ENCODE results near the gene BTD. TPM values are rescaled to one million over a fixed set of nuclear protein-coding genes. Genes with fewer than 3 reads are reported as not detected.

BTD gene
- total RNA-seq, 1 donor from 2014 or later, result 23.0 TPM

GRCh38 chr3:15645740-15646501 is 44.4 kb downstream of the BTD start:
- peaks cover 37 to 41% (median 37%) of the 10 kb centered on the region in 3 donors for H3K4me1 ChIP-seq (ENCODE audit: control insufficient read depth in 3 of 3, insufficient read depth in 3 of 3, low read length in 3 of 3)
- H3K4me3 ChIP-seq (ENCODE audit: low read length in 3 of 3), result peak overlapping the region in 2 of 3 donors; percentile 15 to 40
- peak overlapping the region in 2 of 3 donors; percentile 24 to 66 for H3K9ac ChIP-seq (ENCODE audit: low read depth in 1 of 3, low read length in 3 of 3)

GRCh38 chr3:15646851-15647511 is 45.4 kb downstream of the BTD start:
- Histone ChIP-seq H3K4me1 (ENCODE audit: control insufficient read depth in 3 of 3, insufficient read depth in 3 of 3, low read length in 3 of 3) (peaks cover 30 to 31% (median 31%) of the 10 kb centered on the region in 3 donors), H3K27ac (ENCODE audit: low read depth, low read length) (peak overlapping the region; percentile 72), H3K4me3 (ENCODE audit: low read length in 3 of 3) (peak overlapping the region in 1 of 3 donors; percentile 10), H3K9me3 (ENCODE audit: control insufficient read depth in 3 of 3, low read length in 3 of 3) (no peaks in the 10 kb centered on the region), H3K9ac (ENCODE audit: low read depth in 1 of 3, low read length in 3 of 3) (peak overlapping the region in 2 of 3 donors; percentile 27 to 66), H3K36me3 (ENCODE audit: control insufficient read depth in 3 of 3, insufficient read depth in 3 of 3, low read length in 3 of 3) (peaks cover 0 to 7% (median 5%) of the 10 kb centered on the region in 3 donors), H3K27me3 (ENCODE audit: control insufficient read depth in 3 of 3, insufficient read depth in 3 of 3, low read length in 3 of 3) (no peaks in the 10 kb centered on the region)

More at GRCh38 chr3:15645740-15646501, 44.4 kb downstream of the BTD start:
- H3K36me3 ChIP-seq (ENCODE audit: control insufficient read depth in 3 of 3, insufficient read depth in 3 of 3, low read length in 3 of 3), result peaks cover 0 to 7% (median 5%) of the 10 kb centered on the region in 3 donors
- H3K9me3 ChIP-seq (ENCODE audit: control insufficient read depth in 3 of 3, low read length in 3 of 3), result no peaks in the 10 kb centered on the region
- peak overlapping the region; percentile 87 for H3K27ac ChIP-seq (ENCODE audit: low read depth, low read length)
- H3K27me3 ChIP-seq (ENCODE audit: control insufficient read depth in 3 of 3, insufficient read depth in 3 of 3, low read length in 3 of 3), result no peaks in the 10 kb centered on the region

- Histone ChIP-seq H3K36me3 (ENCODE audit: control insufficient read depth in 3 of 3, insufficient read depth in 3 of 3, low read length in 3 of 3) (peaks cover 0 to 5% (median 4%) of the 10 kb centered on the region in 3 donors), H3K9me3 (ENCODE audit: control insufficient read depth in 3 of 3, low read length in 3 of 3) (no peaks in the 10 kb centered on the region), H3K27ac (ENCODE audit: low read depth, low read length) (peak overlapping the region; percentile 72), H3K4me1 (ENCODE audit: control insufficient read depth in 3 of 3, insufficient read depth in 3 of 3, low read length in 3 of 3) (peaks cover 30 to 31% (median 31%) of the 10 kb centered on the region in 3 donors), H3K4me3 (ENCODE audit: low read length in 3 of 3) (peak overlapping the region in 2 of 3 donors; percentile 10 to 36), H3K27me3 (ENCODE audit: control insufficient read depth in 3 of 3, insufficient read depth in 3 of 3, low read length in 3 of 3) (no peaks in the 10 kb centered on the region), H3K9ac (ENCODE audit: low read depth in 1 of 3, low read length in 3 of 3) (peak overlapping the region; percentile 10 to 66 (median 40))
Observed at GRCh38 chr3:15647611-15648167, 46.1 kb downstream of the BTD start.

- Histone ChIP-seq H3K27ac (ENCODE audit: low read depth, low read length) (no peak overlapping the region), H3K36me3 (ENCODE audit: control insufficient read depth in 3 of 3, insufficient read depth in 3 of 3, low read length in 3 of 3) (peaks cover 0 to 4% (median 3%) of the 10 kb centered on the region in 3 donors), H3K27me3 (ENCODE audit: control insufficient read depth in 3 of 3, insufficient read depth in 3 of 3, low read length in 3 of 3) (no peaks in the 10 kb centered on the region), H3K9ac (ENCODE audit: low read depth in 1 of 3, low read length in 3 of 3) (no peak overlapping the region), H3K4me3 (ENCODE audit: low read length in 3 of 3) (no peak overlapping the region), H3K4me1 (ENCODE audit: control insufficient read depth in 3 of 3, insufficient read depth in 3 of 3, low read length in 3 of 3) (peaks cover 30 to 31% (median 31%) of the 10 kb centered on the region in 3 donors), H3K9me3 (ENCODE audit: control insufficient read depth in 3 of 3, low read length in 3 of 3) (no peaks in the 10 kb centered on the region)
Observed at GRCh38 chr3:15649341-15649740, 47.8 kb downstream of the BTD start.

GRCh38 chr3:15649858-15650257 is 48.3 kb downstream of the BTD start:
- no peak overlapping the region for H3K27ac ChIP-seq (ENCODE audit: low read depth, low read length)
- no peaks in the 10 kb centered on the region for H3K36me3 ChIP-seq (ENCODE audit: control insufficient read depth in 3 of 3, insufficient read depth in 3 of 3, low read length in 3 of 3)
- H3K27me3 ChIP-seq (ENCODE audit: control insufficient read depth in 3 of 3, insufficient read depth in 3 of 3, low read length in 3 of 3), result no peaks in the 10 kb centered on the region
- H3K9me3 ChIP-seq (ENCODE audit: control insufficient read depth in 3 of 3, low read length in 3 of 3), result no peaks in the 10 kb centered on the region
- H3K4me3 ChIP-seq (ENCODE audit: low read length in 3 of 3), result no peak overlapping the region
- H3K9ac ChIP-seq (ENCODE audit: low read depth in 1 of 3, low read length in 3 of 3), result no peak overlapping the region
- peaks cover 30 to 31% (median 30%) of the 10 kb centered on the region in 3 donors for H3K4me1 ChIP-seq (ENCODE audit: control insufficient read depth in 3 of 3, insufficient read depth in 3 of 3, low read length in 3 of 3)

- Histone ChIP-seq H3K4me1 (ENCODE audit: control insufficient read depth in 3 of 3, insufficient read depth in 3 of 3, low read length in 3 of 3) (peaks cover 16 to 22% (median 20%) of the 10 kb centered on the region in 3 donors), H3K36me3 (ENCODE audit: control insufficient read depth in 3 of 3, insufficient read depth in 3 of 3, low read length in 3 of 3) (no peaks in the 10 kb centered on the region), H3K27ac (ENCODE audit: low read depth, low read length) (no peak overlapping the region), H3K4me3 (ENCODE audit: low read length in 3 of 3) (no peak overlapping the region), H3K9me3 (ENCODE audit: control insufficient read depth in 3 of 3, low read length in 3 of 3) (peaks cover 0 to 5% (median 3%) of the 10 kb centered on the region in 3 donors), H3K9ac (ENCODE audit: low read depth in 1 of 3, low read length in 3 of 3) (no peak overlapping the region), H3K27me3 (ENCODE audit: control insufficient read depth in 3 of 3, insufficient read depth in 3 of 3, low read length in 3 of 3) (no peaks in the 10 kb centered on the region)
Observed at GRCh38 chr3:15651396-15651795, 49.9 kb downstream of the BTD start.

GRCh38 chr3:15653321-15653720 is 51.8 kb downstream of the BTD start:
- Histone ChIP-seq H3K36me3 (ENCODE audit: control insufficient read depth in 3 of 3, insufficient read depth in 3 of 3, low read length in 3 of 3) (no peaks in the 10 kb centered on the region), H3K4me1 (ENCODE audit: control insufficient read depth in 3 of 3, insufficient read depth in 3 of 3, low read length in 3 of 3) (peaks cover 0 to 3% (median 1%) of the 10 kb centered on the region in 3 donors), H3K9ac (ENCODE audit: low read depth in 1 of 3, low read length in 3 of 3) (no peak overlapping the region), H3K27me3 (ENCODE audit: control insufficient read depth in 3 of 3, insufficient read depth in 3 of 3, low read length in 3 of 3) (no peaks in the 10 kb centered on the region), H3K9me3 (ENCODE audit: control insufficient read depth in 3 of 3, low read length in 3 of 3) (peaks cover 0 to 10% (median 3%) of the 10 kb centered on the region in 3 donors), H3K4me3 (ENCODE audit: low read length in 3 of 3) (no peak overlapping the region), H3K27ac (ENCODE audit: low read depth, low read length) (no peak overlapping the region)

- Histone ChIP-seq H3K27me3 (ENCODE audit: control insufficient read depth in 3 of 3, insufficient read depth in 3 of 3, low read length in 3 of 3) (no peaks in the 10 kb centered on the region), H3K4me3 (ENCODE audit: low read length in 3 of 3) (no peak overlapping the region), H3K36me3 (ENCODE audit: control insufficient read depth in 3 of 3, insufficient read depth in 3 of 3, low read length in 3 of 3) (peaks cover 0 to 1% (median 0%) of the 10 kb centered on the region in 3 donors), H3K9ac (ENCODE audit: low read depth in 1 of 3, low read length in 3 of 3) (no peak overlapping the region), H3K4me1 (ENCODE audit: control insufficient read depth in 3 of 3, insufficient read depth in 3 of 3, low read length in 3 of 3) (no peaks in the 10 kb centered on the region), H3K9me3 (ENCODE audit: control insufficient read depth in 3 of 3, low read length in 3 of 3) (peaks cover 0 to 10% (median 3%) of the 10 kb centered on the region in 3 donors), H3K27ac (ENCODE audit: low read depth, low read length) (no peak overlapping the region)
Observed at GRCh38 chr3:15654127-15654526, 52.6 kb downstream of the BTD start.

GRCh38 chr3:15654891-15655290 is 53.3 kb downstream of the BTD start:
- Histone ChIP-seq H3K36me3 (ENCODE audit: control insufficient read depth in 3 of 3, insufficient read depth in 3 of 3, low read length in 3 of 3) (peaks cover 0 to 2% (median 0%) of the 10 kb centered on the region in 3 donors), H3K9me3 (ENCODE audit: control insufficient read depth in 3 of 3, low read length in 3 of 3) (peaks cover 0 to 10% (median 3%) of the 10 kb centered on the region in 3 donors), H3K27ac (ENCODE audit: low read depth, low read length) (no peak overlapping the region), H3K4me3 (ENCODE audit: low read length in 3 of 3) (no peak overlapping the region), H3K27me3 (ENCODE audit: control insufficient read depth in 3 of 3, insufficient read depth in 3 of 3, low read length in 3 of 3) (no peaks in the 10 kb centered on the region), H3K4me1 (ENCODE audit: control insufficient read depth in 3 of 3, insufficient read depth in 3 of 3, low read length in 3 of 3) (no peaks in the 10 kb centered on the region), H3K9ac (ENCODE audit: low read depth in 1 of 3, low read length in 3 of 3) (no peak overlapping the region)

Data from skeletal muscle tissue (tissue), 4 donors.